H1 (cell line): ENCODE measurements around the gene MEF2A. TPM values are rescaled to one million over a fixed set of nuclear protein-coding genes. Genes with fewer than 3 reads are reported as not detected.

ENCODE experiments used
- CHD7 ChIP-seq: fragments of 300-600 bp; sonication (generic); IDR thresholded peaks from 2 replicates; pipeline ENCODE4 v1.7.1; 2012; ENCODE audit warnings: low read length, moderate library complexity, mild to moderate bottlenecking, inconsistent platforms; ENCODE audit not compliant: insufficient replicate concordance
- CTCF ChIP-seq, 3 experiments: IDR thresholded peaks; 1 replicate in 2 of 3; 2 replicates in 1 of 3; pipeline versions ENCODE4 v1.5.1 to v1.6.1; 2011; ENCODE audit warnings: low read length in 3 of 3, mild to moderate bottlenecking in 3 of 3, inconsistent platforms in 2 of 3, low read depth in 1 of 3, moderate library complexity in 1 of 3; ENCODE audit not compliant: insufficient read depth in 1 of 3; ENCODE audit errors: control extremely low read depth in 1 of 3
- HDAC6 ChIP-seq: IDR thresholded peaks from one replicate; pipeline ENCODE4 v1.7.1; 2012; ENCODE audit warnings: low read depth, mild to moderate bottlenecking, inconsistent platforms, low read length, moderate library complexity
- JUN ChIP-seq: IDR thresholded peaks from 2 replicates; pipeline ENCODE4 v1.6.1; 2011; ENCODE audit warnings: low read depth, mild to moderate bottlenecking, improper control_type of control experiment, low read length
- KDM4A ChIP-seq: IDR thresholded peaks from one replicate; pipeline ENCODE4 v1.7.1; 2012; ENCODE audit warnings: low read depth, mild to moderate bottlenecking, moderate library complexity, low read length, inconsistent platforms; ENCODE audit not compliant: severe bottlenecking
- SAP30 ChIP-seq: fragments of 300-600 bp; sonication (generic); IDR thresholded peaks from 2 replicates; pipeline ENCODE4 v1.7.1; 2012; ENCODE audit warnings: low read length, moderate library complexity, mild to moderate bottlenecking, inconsistent platforms; ENCODE audit not compliant: insufficient read depth, insufficient replicate concordance
- TCF12 ChIP-seq: IDR thresholded peaks from 2 replicates; pipeline ENCODE4 v1.6.1; 2011; ENCODE audit warnings: low read depth, mild to moderate bottlenecking, low read length
- polyA plus RNA-seq, 7 experiments: library from polyadenylated mRNA; depleted of rRNA in 3 of 7; stranded (reverse) in 5 of 7; unstranded in 2 of 7; fragments of >200 nt in 5 of 7; fragments of 200-250 nt in 2 of 7; gene quantifications; 1 replicate in 5 of 7; 2 replicates in 1 of 7; 4 replicates in 1 of 7; pipeline versions ENCODE4 v1.2.1 to v1.2.3, GENCODE V29; 2011 to 2013; ENCODE audit warnings: missing spikeins in 2 of 7, mixed read lengths in 2 of 7
- total RNA-seq: library from RNA; stranded (reverse); fragmentation: NEBNext Ultra II Directional; extraction: Animal tissue kit (Norgen Biotek cat#: 25700); gene quantifications from 2 replicates; pipeline ENCODE4 v1.2.1, GENCODE V29; 2021

MEF2A gene
- total and polyA plus RNA-seq, 2 of the 8 experiments (the other 6 are each of a cell fraction or from before 2014, with no cell fraction given): 15.6 to 22.5 TPM

GRCh38 chr15:99630607-99631131, 64.9 kb downstream of the MEF2A start (continued):
- TF ChIP-seq CHD7: no peak
- TF ChIP-seq TCF12: no peak
- TF ChIP-seq JUN: no peak
- TF ChIP-seq HDAC6: no peak
- no peak for TF ChIP-seq SAP30
- TF ChIP-seq CTCF (IDR thresholded peaks at IDR 0.05; ENCODE audit: control extremely low read depth in 1 of 3, insufficient read depth in 1 of 3, low read depth in 1 of 3, low read length in 3 of 3): no peak
- no peak for TF ChIP-seq KDM4A
